Mammary epithelial cell (primary cell): ENCODE data around the gene KLC4.

Experiments
- CTCF ChIP-seq, 2 donors: IDR thresholded peaks in 1 of 2; conservative IDR thresholded peaks in 1 of 2; 2 replicates each; pipeline ENCODE4 v1.5.1; 2011 to 2012; ENCODE audit warnings: inconsistent platforms in 2 of 2, low read length in 2 of 2, mild to moderate bottlenecking in 2 of 2, control low read depth in 1 of 2, low read depth in 1 of 2; ENCODE audit not compliant: insufficient read depth in 1 of 2; ENCODE audit errors: extremely low read depth in 1 of 2
- EZH2 ChIP-seq: IDR thresholded peaks from 2 replicates; pipeline ENCODE4 v1.6.1; 2012; ENCODE audit warnings: low read length, inconsistent platforms, borderline replicate concordance

- TF ChIP-seq CTCF (conservative IDR thresholded peaks at IDR 0.05 in 1 of 2, IDR thresholded peaks at IDR 0.05 in 1 of 2; ENCODE audit: extremely low read depth in 1 of 2, insufficient read depth in 1 of 2, low read depth in 1 of 2, low read length in 2 of 2) (no peak), EZH2 (no peak)
Measured at GRCh38 chr6:43036712-43037111, 22.7 kb upstream of the KLC4 start.
